Activated CD4-positive, alpha-beta T cell treated with anti-CD3 and anti-CD28 coated beads, Interleukin-2, amount 50 U/mL, for 4 hours (primary cell): ENCODE data around the gene CORO6.
A peak's percentile ranks its signal among the peaks of the same experiment; 100 is the strongest.
"Not testable (repeated sequence)": the region's sequence is repeated elsewhere in the genome, so short reads cannot be mapped to it uniquely, and the experiment has no call there.

Experiments used
- DNase-seq, 2 experiments: peaks; one replicate each; pipeline ENCODE4 v3.0.0-alpha.2; 2020

Gene CORO6

GRCh38 chr17:29622337-29623282 is at the start of gene CORO6:
Gene CORO6 (minus strand): TSS chr17:29622912. CDS start chr17:29621421, 1,491 bp downstream.
- peak; percentile 52 to 58 for DNase-seq

DNA sequence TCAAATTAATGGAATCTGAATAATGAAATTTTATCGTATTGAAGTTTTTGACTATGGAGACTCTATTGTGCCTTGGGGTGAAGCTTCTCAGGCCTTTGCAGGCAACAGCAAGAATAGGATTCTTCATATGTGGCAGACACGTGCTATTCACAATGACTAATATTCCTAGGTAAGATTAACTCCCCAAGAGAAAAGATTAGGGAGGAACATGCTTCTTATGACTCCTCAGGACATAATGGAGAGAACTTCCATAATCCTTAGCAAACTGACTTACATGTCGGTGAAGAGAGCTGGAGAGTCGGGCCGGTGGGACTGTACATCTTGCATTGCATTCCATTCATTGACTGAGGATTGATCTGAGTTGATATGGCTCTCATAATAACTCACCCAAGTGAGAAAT is 48.9 kb upstream of the CORO6 start:
- no peak for DNase-seq

GRCh38 chr17:29669266-29669665 is 46.6 kb upstream of the CORO6 start:
- DNase-seq = no peak

- no peak for DNase-seq
Observed at GRCh38 chr17:29667969-29668368, 45.3 kb upstream of the CORO6 start.

DNA sequence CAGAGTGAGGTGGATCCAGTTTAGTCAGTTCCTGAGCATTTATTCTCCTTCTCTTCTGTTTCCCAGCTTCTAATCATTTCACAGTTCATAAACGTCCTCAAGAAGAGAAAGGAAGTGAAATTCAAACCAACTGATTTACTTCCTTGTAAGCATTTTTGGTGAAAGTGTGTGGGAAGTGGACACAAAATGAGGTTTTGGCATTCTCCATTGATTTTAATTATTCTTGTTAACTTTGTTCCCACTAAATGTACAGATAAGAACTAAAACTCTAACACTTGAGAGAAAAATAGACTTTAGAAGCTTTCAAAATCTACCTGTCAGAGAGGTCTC is 42.7 kb upstream of the CORO6 start:
- no peak for DNase-seq

- DNase-seq = no peak
Observed at GRCh38 chr17:29664743-29665480, 42.2 kb upstream of the CORO6 start.

- DNase-seq = no peak
Observed at GRCh38 chr17:29663155-29663554, 40.4 kb upstream of the CORO6 start.

- DNase-seq = no peak
Observed at GRCh38 chr17:29661213-29661612, 38.5 kb upstream of the CORO6 start.

DNA sequence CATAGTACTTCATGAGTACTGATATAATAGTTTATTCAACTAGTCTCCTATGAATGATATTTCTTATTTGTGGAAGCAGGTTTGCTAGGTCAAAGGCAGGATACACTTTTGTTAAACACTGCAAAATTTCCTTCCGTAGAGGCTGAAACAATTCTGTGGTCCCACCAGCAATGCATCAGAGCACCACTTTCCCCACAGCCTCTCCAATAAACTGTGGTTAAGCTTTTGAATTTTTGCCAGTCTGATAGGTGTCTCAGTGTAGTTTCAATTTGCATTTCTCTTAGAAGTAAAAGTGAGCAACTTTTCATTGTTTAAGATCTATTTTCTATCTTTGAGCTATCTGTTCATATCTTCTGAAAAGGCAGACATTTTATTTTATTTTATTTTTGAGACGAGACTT is 36.4 kb upstream of the CORO6 start:
- DNase-seq = no peak

DNA sequence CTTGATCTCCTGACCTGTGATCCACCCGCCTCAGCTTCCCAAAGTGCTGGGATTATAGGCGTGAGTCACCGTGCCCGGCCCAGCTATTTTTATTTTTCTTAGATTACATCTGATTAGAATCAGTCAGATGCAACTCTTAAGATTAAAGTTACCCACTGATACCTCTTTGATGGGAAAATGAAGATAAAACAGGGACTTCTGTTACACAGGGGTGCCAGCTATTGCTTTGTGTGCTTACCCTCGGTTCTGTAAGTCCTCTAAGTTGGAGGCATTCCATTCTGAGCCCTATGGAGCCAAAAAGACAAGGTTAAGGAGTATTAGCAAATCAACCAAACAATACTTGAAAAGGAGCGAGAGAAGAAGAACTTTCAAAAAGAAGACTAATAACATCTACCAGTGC is 32.6 kb upstream of the CORO6 start:
- DNase-seq = no peak

GRCh38 chr17:29653995-29654714 is 31.4 kb upstream of the CORO6 start:
- no peak for DNase-seq

DNA sequence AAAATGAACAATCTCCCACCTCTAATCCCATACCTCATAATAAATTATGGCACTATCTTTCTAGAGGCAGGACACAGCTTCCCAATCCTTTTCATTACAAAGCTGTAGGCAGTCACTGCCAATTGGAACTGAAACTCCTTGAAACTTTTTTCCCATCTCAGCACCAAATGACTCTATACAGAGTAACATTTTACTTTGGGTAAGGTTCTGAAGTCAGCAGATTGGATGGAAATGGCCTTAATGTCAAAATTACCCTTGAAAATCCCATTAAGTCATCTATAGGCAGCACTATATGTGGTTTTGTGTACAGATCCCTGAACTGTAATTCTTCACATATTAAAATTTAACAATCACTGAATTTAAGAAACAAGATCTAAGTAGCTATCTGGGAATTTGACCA is 30.3 kb upstream of the CORO6 start:
- no peak for DNase-seq

DNA sequence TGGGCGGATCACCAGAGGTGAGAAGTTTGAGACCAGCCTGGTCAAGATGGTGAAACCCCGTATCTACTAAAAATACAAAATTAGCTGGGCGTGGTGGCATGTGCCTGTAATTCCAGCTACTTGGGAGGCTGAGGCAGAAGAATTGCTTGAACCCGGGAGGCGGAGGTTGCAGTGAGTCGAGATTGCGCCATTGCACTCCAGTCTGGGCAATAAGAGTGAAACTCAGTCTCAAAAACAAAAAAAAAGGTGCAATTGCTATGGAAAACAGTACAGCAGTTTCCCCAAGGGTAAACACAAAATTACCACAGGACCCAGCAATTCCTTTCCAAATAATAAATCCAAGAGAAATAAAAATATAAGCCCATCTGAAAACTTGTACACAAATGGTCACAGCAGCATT is 29.2 kb upstream of the CORO6 start:
- not testable (repeated sequence) for DNase-seq

- DNase-seq = no peak
Observed at GRCh38 chr17:29650396-29650795, 27.7 kb upstream of the CORO6 start.

DNA sequence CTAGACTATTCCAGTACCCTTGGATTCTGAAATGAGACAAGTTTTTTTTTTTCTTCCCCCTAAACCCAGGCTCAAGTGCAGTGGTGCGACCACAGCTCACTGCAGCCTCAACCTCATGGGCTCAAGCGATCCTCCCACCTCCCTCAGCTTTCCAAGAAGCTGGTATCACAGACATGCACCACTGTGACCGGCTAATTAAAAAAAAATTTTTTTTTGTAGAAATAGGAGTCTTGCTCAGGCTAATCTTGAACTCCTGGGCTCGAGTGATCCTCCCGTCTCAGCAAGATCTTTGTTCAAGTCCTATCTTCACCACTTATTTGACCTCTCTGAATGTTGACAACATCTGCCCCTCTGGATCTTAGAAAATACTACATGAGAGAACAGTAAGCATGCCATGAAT is 26.6 kb upstream of the CORO6 start:
- no peak for DNase-seq

DNA sequence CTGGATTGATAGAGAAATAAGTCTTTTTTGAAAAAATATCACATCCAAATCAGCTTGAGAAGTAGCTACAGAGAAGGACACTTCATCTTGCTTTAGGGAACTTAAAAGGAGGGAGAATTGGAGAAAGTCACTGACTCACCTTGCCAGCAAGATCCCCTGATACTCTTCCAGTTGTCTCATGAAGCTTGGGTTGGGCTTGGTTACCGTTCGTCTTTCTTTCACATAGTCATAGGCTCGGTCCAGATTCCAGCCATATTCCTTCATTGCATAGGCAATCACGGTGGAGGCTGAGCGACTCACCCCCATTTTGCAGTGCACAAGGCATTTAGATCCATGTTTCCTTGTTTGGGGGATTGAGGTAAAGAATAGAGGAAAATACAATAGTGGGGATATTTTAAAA is 25.3 kb upstream of the CORO6 start:
- no peak for DNase-seq

DNA sequence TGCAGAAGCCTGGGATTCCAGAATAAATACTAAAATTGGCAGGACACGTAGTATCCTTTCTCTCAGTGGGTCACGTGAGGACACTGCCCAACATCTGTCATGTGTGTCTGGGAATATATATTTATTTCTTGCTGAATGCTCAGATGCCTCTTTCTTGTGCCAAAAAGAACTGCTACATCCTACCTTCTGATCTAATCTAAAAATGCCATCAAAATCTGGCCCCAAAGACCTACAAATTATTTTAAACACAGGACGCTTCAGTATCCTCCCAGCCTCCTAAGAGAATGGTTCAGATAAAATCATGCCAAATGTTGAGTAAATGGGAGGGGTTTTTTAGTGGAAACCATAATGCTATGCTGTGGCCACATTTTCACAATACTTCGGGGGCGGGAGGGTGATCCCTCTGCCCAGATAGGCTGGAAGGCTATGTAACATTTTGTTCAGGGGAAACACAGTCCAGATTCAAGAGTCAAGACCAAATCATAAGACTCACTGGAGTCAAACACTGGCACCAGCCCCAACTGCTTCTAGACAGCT is 22.9 kb upstream of the CORO6 start:
- no peak for DNase-seq

GRCh38 chr17:29643817-29644160 is 21.1 kb upstream of the CORO6 start:
- no peak for DNase-seq

DNA sequence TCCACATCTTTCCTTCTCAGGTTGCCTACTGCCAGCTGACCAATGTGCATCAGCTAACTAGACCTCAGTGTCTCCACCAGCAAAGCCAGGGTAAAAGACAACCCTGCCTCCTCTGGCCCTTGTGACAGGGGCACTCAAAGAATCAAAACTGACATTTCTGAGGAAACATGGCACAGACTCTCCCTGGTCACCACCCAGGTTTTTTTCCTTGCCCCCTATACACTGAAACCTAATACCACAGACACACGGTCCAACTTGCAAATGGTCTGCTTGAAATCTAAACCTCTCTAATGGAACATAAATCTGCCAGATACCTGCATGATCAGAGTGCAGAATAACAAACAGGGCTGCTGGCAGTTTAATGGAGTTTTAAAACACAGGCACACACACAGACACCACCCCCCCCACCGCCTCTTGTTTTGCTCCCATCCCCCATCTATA is 19.5 kb upstream of the CORO6 start:
- DNase-seq = no peak

- no peak for DNase-seq
Observed at GRCh38 chr17:29640981-29641642, 18.4 kb upstream of the CORO6 start.

DNA sequence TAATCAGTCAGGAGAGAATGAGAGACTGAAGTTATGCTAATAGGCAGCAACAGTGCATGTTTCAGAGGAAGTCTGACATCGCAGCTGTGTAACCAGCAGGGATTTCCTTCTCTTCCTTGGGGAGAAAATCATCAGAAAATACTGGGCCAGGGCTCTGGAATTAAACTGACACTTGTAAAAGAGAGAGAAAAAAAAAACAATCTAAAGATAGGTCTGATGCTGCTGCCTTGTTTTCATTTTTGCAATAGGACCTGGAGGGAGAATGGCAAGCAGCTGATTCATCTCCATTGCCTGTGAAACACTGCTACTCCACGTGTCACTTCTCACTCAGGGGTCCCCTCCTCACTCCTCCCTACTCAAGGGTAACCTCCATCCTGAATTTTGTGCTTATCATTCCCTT is 17.7 kb upstream of the CORO6 start:
- DNase-seq = no peak

- DNase-seq = no peak
Observed at GRCh38 chr17:29633886-29634285, 11.2 kb upstream of the CORO6 start.
